NCI-H2029 (cell line): Measurements from ENCODE around the gene ZNF737.
"Not testable (repeated sequence)": the region's sequence is repeated elsewhere in the genome, so short reads cannot be mapped to it uniquely, and the experiment has no call there.

Experiments
- DNase-seq: peaks from one replicate; lab custom pipeline; 2025; lab: John Stamatoyannopoulos, UW

ZNF737 gene

DNA sequence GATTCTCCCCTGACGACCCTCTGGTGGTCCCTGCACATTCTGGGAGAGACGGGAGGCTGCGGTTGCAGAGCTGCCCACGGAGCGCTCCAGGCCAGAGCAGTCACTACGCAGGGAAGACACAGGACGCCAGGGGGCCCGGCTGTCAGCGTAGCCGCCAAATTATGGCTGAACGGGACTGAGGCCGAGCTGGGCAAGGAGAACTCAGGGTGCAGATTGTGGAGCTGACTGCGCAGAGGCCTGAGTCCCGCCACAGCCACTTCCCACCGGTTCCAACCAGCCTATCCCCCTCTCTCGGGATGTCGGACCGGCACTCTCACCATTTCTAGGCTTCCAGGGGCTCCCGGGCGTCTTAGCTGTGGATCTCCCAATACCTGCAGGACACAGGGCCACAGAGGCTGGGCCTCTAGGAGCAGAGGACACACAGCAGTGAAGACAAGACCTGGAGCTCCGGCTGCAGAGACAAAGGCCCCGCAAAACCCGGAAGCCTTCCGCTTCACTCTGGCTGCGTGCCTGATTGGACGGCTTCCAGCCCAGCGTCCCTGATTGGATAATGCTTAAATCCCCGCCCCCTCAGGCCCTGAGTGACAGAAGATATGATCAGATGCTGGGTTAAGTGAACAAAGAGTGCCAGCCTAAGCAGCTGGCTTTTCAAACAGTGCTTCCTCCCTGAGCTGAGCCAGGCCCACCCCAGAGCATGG is at the start of gene ZNF737:
Gene ZNF737 (minus strand): TSS at position 461 of the 698 bp plus-strand sequence. CDS start 141 bp downstream, at position 320.
- peak; percentile 98 for DNase-seq

DNA sequence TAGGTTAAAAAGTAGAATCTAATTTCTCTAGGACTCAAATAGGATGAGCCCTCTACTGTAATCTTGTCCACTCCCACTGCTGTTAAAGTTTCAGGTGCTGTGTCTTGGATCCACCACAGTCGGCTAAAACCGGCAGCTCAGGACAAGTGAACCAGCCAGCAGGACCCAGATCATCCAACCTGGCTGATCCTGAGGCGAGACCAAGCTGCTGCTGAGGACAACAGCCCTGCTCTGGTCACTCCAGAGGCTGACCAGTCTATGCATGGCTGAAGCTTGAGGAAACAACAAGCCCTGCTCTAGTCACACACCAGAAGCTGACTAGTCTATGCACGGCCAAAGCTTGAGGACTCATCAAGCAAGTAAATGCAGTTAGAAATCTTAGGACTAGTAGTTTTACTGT is 49.4 kb upstream of the ZNF737 start:
- not testable (repeated sequence) for DNase-seq

DNA sequence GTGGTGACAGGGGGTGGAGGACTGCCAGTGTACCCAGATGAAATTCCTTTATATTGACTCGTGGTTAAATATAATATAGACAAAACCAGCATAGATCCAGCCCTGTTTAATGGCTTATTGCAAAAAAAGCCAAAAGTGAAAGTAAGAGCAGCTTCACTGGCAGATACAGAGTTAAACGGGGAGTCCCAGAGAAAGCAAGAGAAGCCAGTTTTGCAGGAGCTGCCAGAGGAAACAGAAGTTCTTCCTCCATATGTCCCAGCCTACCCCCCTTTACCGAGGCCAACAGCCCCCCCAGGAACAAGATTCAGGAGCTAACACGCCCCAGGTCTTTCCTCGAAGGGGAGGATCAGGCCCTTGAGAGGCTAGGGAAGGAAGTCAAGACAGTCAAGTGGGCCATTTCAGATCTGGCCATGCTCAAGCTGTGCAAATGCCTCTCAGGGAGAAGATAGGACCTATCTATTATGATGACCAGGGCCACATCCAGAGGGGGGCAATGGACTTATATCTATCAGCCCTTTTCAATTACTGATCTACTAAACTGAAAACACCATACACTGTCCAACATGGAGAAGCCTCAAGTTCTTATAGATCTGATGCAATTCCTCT is 47.2 kb upstream of the ZNF737 start:
- no peak for DNase-seq

DNA sequence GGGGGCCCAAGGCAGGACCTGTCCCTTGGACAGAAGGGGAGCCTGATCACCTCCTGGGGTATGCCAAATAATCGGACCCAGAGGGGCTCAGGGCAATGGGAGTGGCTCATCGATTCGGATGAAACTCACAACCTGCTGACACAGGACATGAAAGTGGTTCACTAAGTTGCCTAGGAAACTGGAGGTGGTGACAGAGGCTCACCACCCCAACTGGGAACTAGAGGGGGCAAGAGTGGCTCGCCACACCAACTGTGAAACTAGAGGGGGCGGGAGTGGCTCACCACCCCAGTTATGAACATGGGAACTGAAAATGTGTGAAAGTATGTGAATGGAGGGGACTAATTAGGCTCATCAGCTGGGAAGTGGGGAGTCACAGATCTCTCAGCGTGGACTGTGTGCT is 46.3 kb upstream of the ZNF737 start:
- no peak for DNase-seq

DNA sequence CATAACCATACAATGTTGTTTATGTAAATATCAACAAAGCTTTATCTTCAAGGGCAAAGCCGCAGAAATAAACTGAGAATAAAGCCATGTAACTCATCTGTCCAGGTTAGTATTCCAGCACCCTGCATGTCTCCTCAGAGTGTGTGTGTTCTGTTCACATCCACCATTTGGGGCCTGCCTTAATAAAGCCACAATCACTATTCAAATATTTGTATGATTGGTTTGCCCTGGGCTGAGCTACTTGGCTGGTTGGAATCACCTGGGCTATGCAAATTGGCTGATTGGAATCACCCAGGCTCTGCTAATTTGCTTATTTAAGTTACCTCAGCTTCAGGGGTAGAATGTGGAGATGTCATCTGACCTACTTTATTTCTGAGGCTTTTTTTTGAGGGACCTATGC is 42.4 kb upstream of the ZNF737 start:
- DNase-seq = peak; percentile 15

DNA sequence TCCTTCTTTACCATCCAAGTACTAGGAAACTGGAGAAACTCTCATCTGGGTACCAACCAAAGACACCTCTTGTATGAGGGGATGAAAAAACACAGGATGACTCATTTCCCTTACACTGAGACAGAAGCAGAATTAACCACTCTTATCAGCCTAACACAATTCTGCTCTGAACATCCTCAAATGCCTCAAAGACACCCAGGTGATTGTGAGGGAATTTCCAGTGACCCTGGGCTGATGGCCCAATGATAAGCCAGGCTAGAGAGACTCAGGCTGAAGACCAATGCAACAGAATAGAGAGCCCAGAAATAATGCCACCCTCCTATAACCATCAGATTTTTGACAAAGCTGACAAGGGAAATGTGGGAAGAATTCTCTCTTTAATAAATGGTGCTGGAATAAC is 7.0 kb downstream of the ZNF737 start:
- no peak for DNase-seq

DNA sequence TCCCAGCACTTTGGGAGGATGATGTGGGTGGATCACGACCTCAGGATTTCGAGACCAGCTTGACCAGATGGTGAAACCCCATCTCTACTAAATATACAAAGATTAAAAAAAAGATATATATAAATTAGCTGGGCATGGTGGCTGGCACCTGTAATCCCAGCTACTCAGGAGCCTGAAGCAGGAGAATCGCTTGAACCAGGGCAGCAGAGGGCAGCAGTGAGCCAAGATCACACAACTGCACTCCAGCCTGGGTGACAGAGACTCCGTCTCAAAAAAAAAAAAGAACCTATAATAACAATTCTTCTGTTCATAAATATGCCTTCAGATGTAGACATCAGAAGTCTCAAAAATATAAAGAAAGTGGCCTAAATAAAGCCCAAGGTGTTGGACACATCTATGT is 7.6 kb downstream of the ZNF737 start:
- no peak for DNase-seq

DNA sequence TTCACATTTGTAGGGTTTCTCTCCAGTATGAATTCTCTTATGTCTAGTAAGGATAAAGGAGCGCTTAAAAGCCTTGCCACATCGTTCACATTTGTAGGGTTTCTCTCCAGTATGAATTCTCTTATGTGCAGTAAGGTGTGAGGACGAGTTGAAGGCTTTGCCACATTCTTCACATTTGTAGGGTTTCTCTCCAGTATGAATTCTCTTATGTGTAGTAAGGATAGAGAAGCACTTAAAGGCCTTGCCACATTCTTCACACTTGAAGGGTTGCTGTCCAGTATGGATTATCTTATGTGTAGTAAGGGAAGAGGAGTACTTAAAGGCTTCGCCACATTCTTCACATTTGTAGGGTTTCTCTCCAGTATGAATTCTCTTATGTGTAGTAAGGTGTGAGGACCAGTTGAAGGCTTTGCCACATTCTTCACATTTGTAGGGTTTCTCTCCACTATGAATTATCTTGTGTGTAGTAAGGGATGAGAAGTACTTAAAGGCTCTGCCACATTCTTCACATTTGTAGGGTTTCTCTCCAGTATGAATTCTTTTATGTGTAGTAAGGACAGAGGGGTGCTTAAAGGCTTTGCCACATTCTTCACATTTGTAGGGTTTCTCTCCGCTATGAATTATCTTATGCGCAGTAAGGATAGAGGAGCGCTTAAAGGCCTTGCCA is 20.8 kb downstream of the ZNF737 start:
- DNase-seq = not testable (repeated sequence)

DNA sequence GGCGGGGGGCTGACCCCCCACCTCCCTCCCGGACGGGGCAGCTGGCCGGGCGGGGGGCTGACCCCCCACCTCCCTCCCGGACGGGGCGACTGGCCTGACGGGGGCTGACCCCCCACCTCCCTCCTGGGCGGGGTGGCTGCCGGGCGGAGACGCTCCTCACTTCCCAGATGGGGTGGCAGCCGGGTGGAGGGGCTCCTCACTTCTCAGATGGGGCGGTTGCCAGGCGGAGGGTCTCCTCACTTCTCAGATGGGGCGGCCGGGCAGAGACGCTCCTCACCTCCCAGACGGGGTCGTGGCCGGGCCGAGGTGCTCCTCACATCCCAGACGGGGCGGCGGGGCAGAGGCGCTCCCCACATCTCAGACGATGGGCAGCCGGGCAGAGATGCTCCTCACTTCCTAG is 35.3 kb downstream of the ZNF737 start:
- DNase-seq = not testable (repeated sequence)

DNA sequence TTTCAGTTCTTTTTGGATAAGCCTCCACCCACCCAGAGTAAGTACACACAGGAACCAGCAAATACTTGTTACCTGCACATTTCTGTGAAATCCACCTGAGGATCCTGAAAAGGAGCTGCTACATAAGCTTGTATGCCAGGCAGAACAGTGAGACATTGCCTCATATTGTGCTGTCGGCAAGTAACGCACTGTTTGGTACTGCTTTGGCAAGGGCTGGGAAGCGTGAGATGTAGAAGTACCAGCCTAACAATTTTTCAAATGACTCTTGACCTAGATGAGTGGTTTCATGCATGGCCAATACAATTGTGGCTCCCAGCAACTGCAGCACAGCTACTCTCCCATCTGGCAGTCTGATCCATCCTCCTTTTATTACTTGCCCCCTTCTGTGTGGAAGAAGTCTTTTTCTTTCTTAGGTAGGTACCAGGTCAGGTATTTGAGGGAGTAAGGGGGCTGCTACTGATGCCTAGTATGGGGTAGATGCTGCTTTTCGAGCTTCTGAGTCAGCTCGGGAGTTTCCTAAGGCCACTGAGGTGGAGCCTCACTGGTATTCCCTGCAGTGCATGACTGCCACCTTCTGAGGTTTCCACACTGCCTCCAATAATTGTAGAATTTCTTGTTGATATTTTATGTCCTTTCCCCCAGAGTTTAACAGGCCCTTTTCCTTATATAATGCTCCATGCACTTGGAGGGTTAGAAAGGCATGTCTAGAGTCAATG is 52.2 kb downstream of the ZNF737 start:
- no peak for DNase-seq

DNA sequence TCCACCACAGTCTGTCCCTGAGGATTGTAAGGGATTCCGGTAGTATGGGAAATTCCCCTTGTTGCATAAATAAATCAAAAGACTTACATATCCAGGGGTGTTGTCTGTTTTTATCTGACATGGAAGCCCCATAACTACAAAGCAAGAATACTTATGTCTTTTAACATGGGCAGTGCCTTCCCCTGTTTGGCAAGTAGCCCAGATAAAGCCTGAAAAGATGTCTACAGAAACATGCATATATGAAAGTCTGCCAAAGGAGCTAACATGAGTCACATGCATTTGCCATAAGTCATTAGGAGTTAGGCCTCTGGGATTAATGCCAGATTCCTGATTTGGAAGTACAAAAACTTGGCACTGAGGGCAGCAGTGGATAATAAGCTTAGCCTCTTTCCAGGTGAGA is 62.1 kb downstream of the ZNF737 start:
- DNase-seq = peak; percentile 39
